Measurements from ENCODE around the gene TTC7B.

TTC7B gene

GRCh38 chr14:90797451-90797850 lies 18.8 kb downstream of the TTC7B start:
- no peak overlapping the region for H2AFZ ChIP-seq (ENCODE audit: low read depth, low read length, severe bottlenecking)
- H3K79me2 ChIP-seq (ENCODE audit: insufficient read depth, low read length), result no peaks in the 10 kb centered on the region
- H3K9ac ChIP-seq (ENCODE audit: low read length), result no peak overlapping the region
- H3K27ac ChIP-seq (ENCODE audit: low read depth, low read length), result no peak overlapping the region
- no peaks in the 10 kb centered on the region for H3K27me3 ChIP-seq (ENCODE audit: low read length)
- TF ChIP-seq CTCF (IDR thresholded peaks at IDR 0.05; ENCODE audit: insufficient read depth, low read length, poor library complexity, severe bottlenecking) (no peak), EZH2phosphoT487 (conservative IDR thresholded peaks at IDR 0.05; ENCODE audit: low read length) (no peak)
- H3K4me2 ChIP-seq (ENCODE audit: low read depth, low read length, poor library complexity, severe bottlenecking), result no peak overlapping the region
- H3K36me3 ChIP-seq (ENCODE audit: low read length), result no peaks in the 10 kb centered on the region
- no peaks in the 10 kb centered on the region for H3K9me2 ChIP-seq (replicated peaks; ENCODE audit: insufficient read depth, low read length)
- H3F3A ChIP-seq (ENCODE audit: insufficient read depth), result no peaks in the 10 kb centered on the region
- H3K9me3 ChIP-seq (ENCODE audit: insufficient read depth, low read length), result no peaks in the 10 kb centered on the region
- H3K4me3 ChIP-seq (ENCODE audit: insufficient read depth, low read length, poor library complexity, severe bottlenecking), result no peak overlapping the region
- H4K20me1 ChIP-seq (ENCODE audit: low read depth, low read length), result no peaks in the 10 kb centered on the region

DNA sequence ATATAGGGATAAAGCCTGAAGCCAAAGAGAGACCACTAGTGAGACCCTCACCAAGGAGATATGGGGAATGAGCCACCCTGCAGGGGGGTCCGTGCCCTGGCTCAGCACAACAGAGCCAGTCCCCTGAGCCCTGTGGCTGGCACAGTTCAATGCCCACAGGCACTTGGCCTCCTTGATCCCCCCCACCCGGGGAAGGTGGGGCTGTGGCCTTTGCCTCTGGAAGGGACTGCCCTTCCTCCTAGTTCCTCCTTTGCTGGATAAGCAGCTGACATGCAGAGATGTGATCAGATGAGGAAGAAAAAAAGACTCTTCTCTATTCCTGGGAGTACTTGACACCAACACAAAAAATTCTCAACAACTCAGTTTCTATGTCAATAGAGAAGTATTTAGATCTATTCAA lies 19.9 kb downstream of the TTC7B start:
- no peaks in the 10 kb centered on the region for H3K36me3 ChIP-seq (ENCODE audit: low read length)
- H3K27me3 ChIP-seq (ENCODE audit: low read length), result no peaks in the 10 kb centered on the region
- no peak overlapping the region for H2AFZ ChIP-seq (ENCODE audit: low read depth, low read length, severe bottlenecking)
- H3K4me3 ChIP-seq (ENCODE audit: insufficient read depth, low read length, poor library complexity, severe bottlenecking), result no peak overlapping the region
- no peak overlapping the region for H3K9ac ChIP-seq (ENCODE audit: low read length)
- no peaks in the 10 kb centered on the region for H3F3A ChIP-seq (ENCODE audit: insufficient read depth)
- TF ChIP-seq CTCF (IDR thresholded peaks at IDR 0.05; ENCODE audit: insufficient read depth, low read length, poor library complexity, severe bottlenecking) (no peak), EZH2phosphoT487 (conservative IDR thresholded peaks at IDR 0.05; ENCODE audit: low read length) (no peak)
- H3K9me3 ChIP-seq (ENCODE audit: insufficient read depth, low read length), result no peaks in the 10 kb centered on the region
- no peaks in the 10 kb centered on the region for H4K20me1 ChIP-seq (ENCODE audit: low read depth, low read length)
- no peaks in the 10 kb centered on the region for H3K79me2 ChIP-seq (ENCODE audit: insufficient read depth, low read length)
- H3K9me2 ChIP-seq (replicated peaks; ENCODE audit: insufficient read depth, low read length), result no peaks in the 10 kb centered on the region
- H3K27ac ChIP-seq (ENCODE audit: low read depth, low read length), result no peak overlapping the region
- H3K4me2 ChIP-seq (ENCODE audit: low read depth, low read length, poor library complexity, severe bottlenecking), result no peak overlapping the region

GRCh38 chr14:90795744-90796143 lies 20.5 kb downstream of the TTC7B start:
- H3F3A ChIP-seq (ENCODE audit: insufficient read depth), result no peaks in the 10 kb centered on the region
- H3K9me2 ChIP-seq (replicated peaks; ENCODE audit: insufficient read depth, low read length), result no peaks in the 10 kb centered on the region
- no peak overlapping the region for H3K4me2 ChIP-seq (ENCODE audit: low read depth, low read length, poor library complexity, severe bottlenecking)
- no peaks in the 10 kb centered on the region for H3K79me2 ChIP-seq (ENCODE audit: insufficient read depth, low read length)
- no peaks in the 10 kb centered on the region for H3K27me3 ChIP-seq (ENCODE audit: low read length)
- no peak overlapping the region for H2AFZ ChIP-seq (ENCODE audit: low read depth, low read length, severe bottlenecking)
- H3K27ac ChIP-seq (ENCODE audit: low read depth, low read length), result no peak overlapping the region
- H4K20me1 ChIP-seq (ENCODE audit: low read depth, low read length), result no peaks in the 10 kb centered on the region
- H3K9me3 ChIP-seq (ENCODE audit: insufficient read depth, low read length), result no peaks in the 10 kb centered on the region
- TF ChIP-seq CTCF (IDR thresholded peaks at IDR 0.05; ENCODE audit: insufficient read depth, low read length, poor library complexity, severe bottlenecking) (no peak), EZH2phosphoT487 (conservative IDR thresholded peaks at IDR 0.05; ENCODE audit: low read length) (no peak)
- no peak overlapping the region for H3K9ac ChIP-seq (ENCODE audit: low read length)
- H3K4me3 ChIP-seq (ENCODE audit: insufficient read depth, low read length, poor library complexity, severe bottlenecking), result no peak overlapping the region
- H3K36me3 ChIP-seq (ENCODE audit: low read length), result no peaks in the 10 kb centered on the region

DNA sequence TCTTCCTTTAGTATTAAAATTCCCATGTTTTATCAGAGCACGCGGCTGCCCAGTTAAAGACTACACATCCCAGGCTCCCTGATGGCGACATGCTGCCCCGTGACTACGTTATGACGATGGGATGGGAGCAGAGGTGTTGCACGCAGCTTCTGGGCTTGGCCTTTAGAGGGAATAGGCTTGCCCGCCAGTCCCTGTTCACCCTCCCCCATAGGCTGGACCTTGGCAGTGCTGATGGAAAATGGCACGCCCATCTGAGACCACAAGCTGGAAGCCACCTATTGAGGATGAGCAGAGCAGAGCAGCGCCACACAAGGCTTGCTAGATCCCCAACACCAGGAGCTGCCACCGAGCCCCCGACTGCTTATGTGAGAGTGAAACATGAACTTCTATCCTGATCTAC lies 24.7 kb downstream of the TTC7B start:
- H3K4me3 ChIP-seq (ENCODE audit: insufficient read depth, low read length, poor library complexity, severe bottlenecking), result no peak overlapping the region
- no peaks in the 10 kb centered on the region for H3K9me3 ChIP-seq (ENCODE audit: insufficient read depth, low read length)
- H3K27ac ChIP-seq (ENCODE audit: low read depth, low read length), result no peak overlapping the region
- no peaks in the 10 kb centered on the region for H3K27me3 ChIP-seq (ENCODE audit: low read length)
- H3K79me2 ChIP-seq (ENCODE audit: insufficient read depth, low read length), result no peaks in the 10 kb centered on the region
- H2AFZ ChIP-seq (ENCODE audit: low read depth, low read length, severe bottlenecking), result no peak overlapping the region
- no peaks in the 10 kb centered on the region for H4K20me1 ChIP-seq (ENCODE audit: low read depth, low read length)
- H3K4me2 ChIP-seq (ENCODE audit: low read depth, low read length, poor library complexity, severe bottlenecking), result no peak overlapping the region
- H3K36me3 ChIP-seq (ENCODE audit: low read length), result no peaks in the 10 kb centered on the region
- H3K9me2 ChIP-seq (replicated peaks; ENCODE audit: insufficient read depth, low read length), result no peaks in the 10 kb centered on the region
- H3K9ac ChIP-seq (ENCODE audit: low read length), result no peak overlapping the region
- TF ChIP-seq EZH2phosphoT487 (conservative IDR thresholded peaks at IDR 0.05; ENCODE audit: low read length) (no peak), CTCF (IDR thresholded peaks at IDR 0.05; ENCODE audit: insufficient read depth, low read length, poor library complexity, severe bottlenecking) (no peak)
- H3F3A ChIP-seq (ENCODE audit: insufficient read depth), result no peaks in the 10 kb centered on the region

Data from SU-DHL-6 (cell line).